ENCODE data around the gene MTA1.

MTA1 gene

GRCh38 chr14:105467249-105467941, 47.8 kb downstream of the MTA1 start:
- DNase-seq: no peak

GRCh38 chr14:105467942-105468471, 48.4 kb downstream of the MTA1 start:
- DNase-seq: no peak

- DNase-seq: no peak
Measured at GRCh38 chr14:105468621-105469241, 49.1 kb downstream of the MTA1 start.

GRCh38 chr14:105469456-105470349, 50.1 kb downstream of the MTA1 start:
- no peak for DNase-seq

- no peak for DNase-seq
Measured at GRCh38 chr14:105470350-105471296, 51.0 kb downstream of the MTA1 start.

GRCh38 chr14:105471297-105471821, 51.7 kb downstream of the MTA1 start:
- DNase-seq: no peak

- DNase-seq: no peak
Measured at GRCh38 chr14:105471823-105472485, 52.3 kb downstream of the MTA1 start.

GRCh38 chr14:105472486-105472991, 52.9 kb downstream of the MTA1 start:
- no peak for DNase-seq

GRCh38 chr14:105473033-105473676, 53.5 kb downstream of the MTA1 start:
- DNase-seq: no peak

GRCh38 chr14:105473677-105474482, 54.3 kb downstream of the MTA1 start:
- DNase-seq: peak; percentile 69 to 72

GRCh38 chr14:105474483-105475268, 55.0 kb downstream of the MTA1 start, which contains the start of gene CRIP2:
CRIP2 (plus strand) TSS chr14:105474821; CDS start chr14:105474863, 42 bp downstream.
- DNase-seq: peak; percentile 41

- DNase-seq: no peak
Measured at GRCh38 chr14:105475269-105476096, 55.9 kb downstream of the MTA1 start.

- DNase-seq: no peak
Measured at GRCh38 chr14:105476097-105476830, 56.6 kb downstream of the MTA1 start.

- DNase-seq: no peak
Measured at GRCh38 chr14:105476831-105477659, 57.4 kb downstream of the MTA1 start.

GRCh38 chr14:105477660-105478397, 58.2 kb downstream of the MTA1 start:
- DNase-seq: peak in 1 of 2 donors; percentile 45
